ENCODE results near the gene DMXL2.

Gene DMXL2

GRCh38 chr15:51401872-51402517 lies 220.6 kb downstream of the DMXL2 start:
- in situ Hi-C loops (cut with HindIII; ENCODE audit: low pct_ligation_motif_present, low pct_unique_long_range_greater_than_20kb, low sequenced_read_pairs), result no loop called here
- peak; percentile 14 for DNase-seq

DNA sequence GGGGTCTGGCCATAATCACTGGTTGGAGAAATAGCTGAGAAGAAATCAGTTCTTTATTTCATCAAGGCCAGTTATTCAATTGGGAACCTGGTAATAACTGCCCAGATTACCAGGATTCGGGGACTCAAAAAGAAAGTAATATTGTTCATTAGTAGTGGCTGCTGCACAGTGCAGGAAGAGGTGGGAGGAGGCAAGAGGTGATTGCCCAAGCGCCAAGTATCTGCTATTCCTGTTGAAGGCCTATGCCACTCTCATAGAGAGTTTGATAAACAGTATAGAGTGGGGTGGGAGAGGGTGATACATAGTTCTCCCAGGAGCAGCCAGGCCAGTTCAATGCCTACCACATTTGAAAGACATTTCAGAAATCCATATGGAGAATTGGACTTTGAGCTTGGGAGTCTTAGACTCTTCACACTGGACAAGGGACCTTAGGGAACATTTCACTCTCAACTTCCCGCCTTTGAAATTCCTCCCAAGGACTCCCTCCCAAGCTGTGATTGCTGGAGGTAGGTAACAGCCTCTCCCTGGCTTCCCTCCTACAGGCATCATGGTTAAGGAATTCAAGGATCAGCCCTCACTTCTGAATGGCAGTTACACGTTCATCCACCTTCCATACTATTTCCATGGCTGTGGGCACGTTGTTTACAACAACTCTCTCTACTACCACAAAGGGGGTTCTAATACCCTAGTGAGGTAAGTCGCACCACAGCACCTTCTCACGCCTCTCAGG lies 221.4 kb downstream of the DMXL2 start:
- DNase-seq, result no peak

GRCh38 chr15:51398626-51399025 lies 223.9 kb downstream of the DMXL2 start:
- in situ Hi-C loops (cut with HindIII; ENCODE audit: low pct_ligation_motif_present, low pct_unique_long_range_greater_than_20kb, low sequenced_read_pairs), result loop anchor here (25.0 kb wide), 1 partner anchor 111 kb away; no protein-coding TSS in a partner anchor
- no peak for DNase-seq

More for the DNA sequence above, 221.4 kb downstream of the DMXL2 start:
- in situ Hi-C loops (cut with HindIII; ENCODE audit: low pct_ligation_motif_present, low pct_unique_long_range_greater_than_20kb, low sequenced_read_pairs), result no loop called here

All from ACHN (cell line).